ENCODE measurements around the gene SH3RF3.

SH3RF3 gene

GRCh38 chr2:109486711-109487535 is 357.9 kb downstream of the SH3RF3 start:
- DNase-seq, result no peak

- no peak for DNase-seq
These were observed 358.5 kb downstream of the SH3RF3 start for GRCh38 chr2:109487536-109487869.

- no peak for DNase-seq
These were observed 359.1 kb downstream of the SH3RF3 start for GRCh38 chr2:109487871-109488655.

GRCh38 chr2:109489296-109489695 is 360.3 kb downstream of the SH3RF3 start:
- DNase-seq, result no peak

GRCh38 chr2:109493176-109493935 is 364.4 kb downstream of the SH3RF3 start:
- no peak for DNase-seq

DNA sequence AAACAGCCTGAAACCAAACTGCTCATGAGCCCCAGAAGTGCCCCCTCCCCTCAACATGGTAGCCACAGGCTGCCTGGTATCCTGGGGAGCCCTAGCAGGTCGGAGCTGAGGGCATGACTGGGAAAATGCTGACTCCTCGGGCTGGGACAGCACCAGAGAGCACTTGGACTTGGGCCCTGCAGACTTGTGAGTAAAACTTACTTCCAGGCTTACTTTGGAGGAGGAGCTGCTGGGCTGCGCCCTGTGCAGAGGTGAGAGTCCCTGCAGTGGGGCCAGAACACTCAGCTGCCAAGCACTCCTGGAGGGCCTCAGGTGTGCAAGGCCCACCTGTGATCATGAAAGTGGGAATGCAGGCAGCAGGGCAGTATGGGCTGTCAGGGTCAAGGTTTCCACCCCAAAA is 365.3 kb downstream of the SH3RF3 start:
- no peak for DNase-seq

GRCh38 chr2:109497463-109497862 is 368.5 kb downstream of the SH3RF3 start:
- DNase-seq, result no peak

DNA sequence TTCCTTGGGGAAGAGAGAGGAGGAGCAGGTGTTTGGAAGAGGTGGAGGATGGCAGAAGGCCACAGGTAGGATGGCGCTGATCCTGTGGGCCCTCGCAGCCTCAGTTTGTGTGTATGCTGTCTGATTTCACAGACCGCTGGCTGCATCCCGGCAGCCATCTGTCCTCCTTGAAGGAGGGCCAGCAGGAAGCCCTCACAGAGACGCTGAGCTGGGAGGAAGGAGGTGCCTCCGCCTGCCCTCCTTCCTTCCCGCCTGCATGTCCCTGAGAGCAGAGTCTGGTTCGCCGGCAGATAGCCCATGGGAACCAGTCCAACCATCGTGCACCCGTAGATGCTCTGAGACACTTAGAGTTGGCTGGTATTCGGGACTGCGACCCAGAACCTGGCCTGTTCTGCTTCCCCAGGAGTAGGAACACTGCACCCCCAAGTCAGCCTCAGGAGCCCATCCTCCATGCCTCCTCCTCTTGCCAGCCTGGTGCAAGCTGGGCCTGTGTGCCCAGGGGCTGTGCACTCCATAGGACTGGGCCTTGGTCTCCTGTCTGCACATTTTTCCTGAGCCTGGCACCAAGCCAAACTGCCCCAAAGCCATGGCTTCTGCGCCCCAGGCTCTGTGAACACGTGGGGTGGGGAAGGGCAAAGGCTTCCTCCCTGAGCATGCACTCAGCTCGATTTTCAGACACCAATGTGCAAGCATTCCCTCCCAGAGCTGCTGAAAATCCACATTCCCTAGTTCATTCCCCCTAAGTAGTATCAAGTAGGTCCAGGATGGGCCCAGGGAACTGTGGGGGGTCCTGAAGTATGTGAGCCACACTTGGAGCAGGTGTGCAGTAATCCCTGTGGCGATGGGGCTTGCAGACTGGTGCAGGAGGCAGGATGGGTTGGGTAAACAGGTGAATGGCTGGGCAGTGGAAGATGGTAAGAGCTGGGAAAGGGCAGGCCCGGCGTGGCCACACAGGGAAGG is 369.2 kb downstream of the SH3RF3 start:
- DNase-seq, result no peak

DNA sequence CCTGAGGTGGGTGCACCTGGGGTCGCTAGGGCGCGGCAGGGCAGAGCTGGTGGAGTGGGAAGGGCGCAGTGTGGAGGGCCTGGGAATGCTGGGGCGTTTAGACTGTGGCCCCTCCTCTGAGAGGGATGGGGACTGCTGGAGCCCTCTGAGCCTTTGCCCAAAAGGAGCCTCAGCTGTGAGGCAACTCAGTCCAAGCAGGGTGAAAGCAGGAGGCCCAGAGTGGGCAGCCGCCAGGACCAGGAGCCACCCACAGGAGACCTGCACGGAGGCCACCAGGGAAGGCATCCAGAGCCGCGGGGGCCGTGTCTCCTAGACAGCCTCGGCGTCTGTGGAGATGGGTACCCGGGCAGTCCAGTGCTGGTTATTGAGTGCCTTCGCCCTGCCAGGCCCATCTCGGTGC is 369.9 kb downstream of the SH3RF3 start:
- DNase-seq, result no peak

DNA sequence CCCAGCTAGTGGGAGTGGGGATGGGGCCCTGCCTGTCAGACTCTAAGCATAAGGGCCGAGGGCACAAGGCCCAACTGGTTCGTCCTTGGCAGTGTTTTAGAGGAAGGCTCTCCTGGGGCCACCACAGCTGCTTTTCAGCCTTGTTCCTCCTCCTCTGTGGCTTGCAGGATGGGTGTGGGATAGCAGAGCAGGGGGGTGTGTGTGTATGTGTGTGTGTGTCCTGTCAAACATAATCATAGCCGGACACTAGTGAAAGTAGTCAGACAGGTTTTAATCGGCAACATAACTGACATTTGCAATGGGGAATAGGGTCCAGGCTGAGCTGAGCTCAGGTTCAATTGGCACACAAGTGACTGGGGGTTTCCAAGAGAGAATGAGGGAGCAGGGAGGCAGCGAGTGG is 370.6 kb downstream of the SH3RF3 start:
- no peak for DNase-seq

GRCh38 chr2:109500910-109501309 is 371.9 kb downstream of the SH3RF3 start:
- no peak for DNase-seq

GRCh38 chr2:109501461-109501860 is 372.5 kb downstream of the SH3RF3 start:
- DNase-seq, result no peak

DNA sequence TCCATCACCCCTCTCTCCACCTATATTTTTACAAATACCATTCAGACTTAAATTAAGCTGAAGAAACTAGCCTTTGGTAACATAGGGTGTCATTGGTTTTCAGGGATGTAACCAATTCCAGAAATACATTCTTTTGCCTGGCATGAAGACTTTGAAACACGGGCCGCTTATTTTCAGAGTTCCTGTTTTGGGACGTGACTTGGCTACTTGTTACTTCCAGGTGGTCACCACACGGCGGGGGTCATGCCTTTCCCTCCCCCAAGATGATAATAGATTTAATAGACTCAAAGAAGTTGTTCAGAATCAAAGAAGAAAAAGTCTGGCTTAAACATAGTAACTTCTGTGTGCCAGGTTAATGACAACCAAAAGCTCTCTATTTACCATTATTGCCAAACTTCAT is 374.2 kb downstream of the SH3RF3 start:
- no peak for DNase-seq

GRCh38 chr2:109507217-109507616 is 378.2 kb downstream of the SH3RF3 start:
- no peak for DNase-seq

GRCh38 chr2:109507828-109508227 is 378.8 kb downstream of the SH3RF3 start:
- DNase-seq, result no peak

- DNase-seq, result no peak
These were observed 379.6 kb downstream of the SH3RF3 start for GRCh38 chr2:109508556-109508955.

DNA sequence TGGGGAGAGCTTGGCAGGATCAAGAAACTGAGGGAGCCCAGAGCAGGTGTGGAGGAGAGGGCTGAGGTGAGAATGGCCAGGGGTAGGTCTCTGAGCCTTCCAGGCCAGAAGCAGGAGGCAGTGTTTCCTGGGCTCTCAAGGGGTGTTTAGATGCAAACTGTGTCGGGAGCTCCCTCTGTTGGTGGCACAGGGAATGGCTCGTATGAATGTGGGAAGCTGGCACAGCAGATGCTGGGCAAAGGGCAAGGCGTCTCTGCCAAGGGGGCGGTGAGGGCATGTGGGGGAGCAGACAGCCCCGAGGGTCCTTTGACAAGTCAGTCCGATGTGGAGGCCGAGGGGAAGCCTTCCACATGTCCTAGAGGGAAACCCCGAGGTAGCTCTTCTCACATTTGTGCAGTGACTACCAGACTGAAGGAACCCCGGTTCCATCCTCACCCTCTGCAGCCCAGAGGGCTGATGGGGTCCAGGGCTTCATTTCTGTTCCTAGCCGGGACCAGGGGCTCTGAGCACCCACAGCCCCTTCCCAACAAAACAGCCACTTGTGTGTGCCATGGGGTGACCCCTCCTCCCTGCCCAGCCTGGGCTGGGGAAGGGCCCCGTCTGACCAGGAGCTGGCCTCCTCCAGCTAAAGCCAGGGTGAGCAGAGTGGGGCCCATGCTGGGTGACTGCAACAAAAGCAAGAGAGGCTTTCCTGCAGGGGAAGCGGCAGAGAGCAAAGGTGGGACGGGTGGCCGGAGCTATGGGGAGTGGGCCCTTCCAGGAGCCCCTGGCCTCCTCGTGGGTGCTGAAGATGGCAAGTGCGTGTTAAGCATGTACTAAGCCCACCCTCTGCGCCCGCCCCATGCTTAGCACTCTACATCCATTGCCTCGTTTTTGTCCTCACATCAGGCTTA is 381.4 kb downstream of the SH3RF3 start:
- peak; percentile 79 to 83 for DNase-seq

- no peak for DNase-seq
These were observed 382.2 kb downstream of the SH3RF3 start for GRCh38 chr2:109511168-109511567.

DNA sequence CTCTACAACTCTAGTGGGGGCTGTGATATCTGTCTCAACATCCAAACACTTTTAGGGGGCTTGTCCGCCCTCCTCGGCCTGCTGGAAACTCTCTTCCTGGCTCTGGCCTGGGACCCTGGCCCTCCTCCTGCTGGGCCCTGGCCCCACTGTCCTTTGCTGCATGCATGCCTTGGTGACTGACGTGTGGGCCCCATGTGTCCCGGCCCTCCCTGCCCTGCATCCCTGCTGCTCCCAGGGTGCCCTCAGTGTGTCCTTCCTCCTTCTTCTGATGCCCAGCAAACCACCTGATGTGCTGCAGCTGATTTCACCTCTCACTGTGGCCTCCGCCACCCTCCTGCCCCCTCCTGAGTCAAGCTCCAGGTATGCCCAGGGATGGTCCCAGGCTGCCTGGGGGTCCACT is 383.1 kb downstream of the SH3RF3 start:
- DNase-seq, result no peak

GRCh38 chr2:109513230-109513629 is 384.2 kb downstream of the SH3RF3 start:
- no peak for DNase-seq

Measured in stimulated activated CD4-positive, alpha-beta T cell treated with anti-CD3 and anti-CD28 coated beads, Interleukin-2, amount 100 ng/mL, for 24 hours (primary cell).